ENCODE data around the gene OR5A2. TPM values are rescaled to one million over a fixed set of nuclear protein-coding genes. Genes with fewer than 3 reads are reported as not detected.
"Not testable (repeated sequence)": the region's sequence is repeated elsewhere in the genome, so short reads cannot be mapped to it uniquely, and the experiment has no call there.

Gene OR5A2
- total RNA-seq, result not detected

DNA sequence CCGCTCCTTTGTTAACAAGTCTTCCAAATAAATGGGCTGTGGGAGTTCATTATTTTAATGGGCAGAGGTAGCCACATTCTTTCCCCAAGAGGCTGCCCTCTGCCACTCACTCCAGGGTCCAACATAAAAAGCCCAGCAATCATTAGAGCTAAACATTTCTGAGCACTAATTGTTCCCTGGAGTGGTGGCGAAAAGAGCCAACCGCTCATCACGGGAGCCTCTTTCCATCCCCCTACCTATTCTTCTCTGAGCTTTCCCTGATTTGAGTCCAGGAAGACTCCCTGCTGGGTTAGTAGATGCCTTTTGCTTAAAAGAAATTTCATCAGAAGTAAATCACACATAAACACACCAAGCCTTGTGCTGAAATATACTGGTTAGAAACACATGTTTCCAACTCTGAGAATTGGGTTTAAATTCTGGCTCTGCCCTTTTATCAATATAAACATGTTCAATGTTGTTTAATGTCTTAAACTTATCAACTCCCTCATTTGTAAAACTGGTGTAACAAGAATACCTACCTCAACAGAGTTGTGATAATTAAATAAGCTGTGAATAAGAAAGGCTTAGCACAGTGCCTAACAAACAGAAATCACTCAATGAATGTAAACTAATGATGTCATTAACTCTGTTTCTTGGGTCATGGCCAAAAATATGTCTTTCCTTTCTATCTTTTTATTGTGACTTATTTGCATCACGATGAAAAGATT lies at the start of gene OR5A2:
OR5A2 (minus strand) TSS at position 53 of the 707 bp plus-strand sequence. CDS start 3,460 bp downstream, outside the sequence.
- no peak for DNase-seq (ENCODE audit: low spot score)
- Mint-ChIP-seq H3K27me3 (peaks cover 16 to 17% of the 10 kb centered on the region in 2 donors), H3K4me3 (no peak within 1 kb of the TSS), H3K4me1 (ENCODE audit: low read depth in 2 of 2) (no peaks in the 10 kb centered on the region), H3K36me3 (no peaks in the 10 kb centered on the region), H3K9me3 (no peaks in the 10 kb centered on the region), H3K27ac (no peak within 1 kb of the TSS)
- ATAC-seq, result no peak

GRCh38 chr11:59475176-59475575 lies 49.0 kb upstream of the OR5A2 start:
- ATAC-seq (no peak), DNase-seq (ENCODE audit: low spot score) (no peak)
- no peak overlapping the region for H3K4me3 Mint-ChIP-seq
- H3K4me1 Mint-ChIP-seq (ENCODE audit: low read depth in 2 of 2), result peaks cover 0 to 3% of the 10 kb centered on the region in 2 donors
- H3K27me3 Mint-ChIP-seq, result peaks cover 16 to 33% of the 10 kb centered on the region in 2 donors
- no peaks in the 10 kb centered on the region for H3K9me3 Mint-ChIP-seq
- H3K36me3 Mint-ChIP-seq, result no peaks in the 10 kb centered on the region
- H3K27ac Mint-ChIP-seq, result no peak overlapping the region

DNA sequence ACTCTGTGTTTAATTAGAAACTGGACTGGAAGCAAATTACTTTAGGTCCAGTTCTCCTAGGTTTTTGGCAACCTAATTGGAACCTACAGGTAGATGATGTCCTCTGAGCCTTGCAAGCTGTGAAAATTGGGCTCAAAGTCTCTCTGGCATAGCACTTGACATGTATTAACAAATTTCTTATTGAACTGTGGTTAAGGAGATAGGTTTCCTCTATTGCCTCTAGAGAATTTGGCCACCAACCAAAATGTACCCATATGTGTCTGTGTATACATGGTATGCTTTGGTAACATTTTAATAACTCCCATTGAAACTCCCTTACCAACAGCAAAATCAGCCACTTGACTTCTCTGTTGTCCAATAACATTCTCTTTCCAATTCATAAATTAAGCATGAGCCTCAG lies 46.8 kb upstream of the OR5A2 start, which contains the start of gene OR4D10:
OR4D10 (plus strand) TSS at position 301 of the 400 bp plus-strand sequence. CDS start 4,115 bp downstream, outside the sequence.
- Mint-ChIP-seq H3K9me3 (no peaks in the 10 kb centered on the region), H3K4me1 (ENCODE audit: low read depth in 2 of 2) (peaks cover 0 to 3% of the 10 kb centered on the region in 2 donors), H3K27ac (no peak within 1 kb of the TSS), H3K4me3 (no peak within 1 kb of the TSS), H3K27me3 (peaks cover 13 to 31% of the 10 kb centered on the region in 2 donors), H3K36me3 (no peaks in the 10 kb centered on the region)
- no peak for DNase-seq (ENCODE audit: low spot score)
- ATAC-seq, result no peak

DNA sequence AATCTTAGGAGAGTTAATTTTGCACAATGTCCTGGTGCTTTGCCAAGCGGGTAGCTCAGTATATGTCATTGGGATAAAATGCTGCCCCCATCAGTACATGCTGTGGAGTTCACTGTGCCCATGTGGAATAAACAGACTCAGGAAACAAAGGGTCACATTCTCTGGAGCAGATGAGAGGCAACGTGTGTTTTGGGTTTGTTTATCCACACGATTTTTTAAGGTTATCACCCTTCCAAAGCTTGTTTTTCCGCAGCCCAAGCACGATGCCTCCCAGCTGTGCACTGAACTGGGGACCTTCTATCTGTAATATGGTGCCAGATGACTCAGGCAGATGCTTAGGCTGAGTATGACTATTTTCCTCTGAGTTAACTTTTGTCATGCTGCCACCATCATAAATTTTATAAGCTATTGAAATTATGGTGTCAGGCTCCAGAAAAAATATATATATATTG lies 37.0 kb upstream of the OR5A2 start:
- ATAC-seq, result peak in 1 of 2 donors; percentile 53
- Mint-ChIP-seq H3K36me3 (no peaks in the 10 kb centered on the region), H3K27me3 (peaks cover 13 to 40% of the 10 kb centered on the region in 2 donors), H3K27ac (no peak overlapping the region), H3K9me3 (no peaks in the 10 kb centered on the region), H3K4me3 (no peak overlapping the region), H3K4me1 (ENCODE audit: low read depth in 2 of 2) (no peaks in the 10 kb centered on the region)
- DNase-seq (ENCODE audit: low spot score), result no peak

DNA sequence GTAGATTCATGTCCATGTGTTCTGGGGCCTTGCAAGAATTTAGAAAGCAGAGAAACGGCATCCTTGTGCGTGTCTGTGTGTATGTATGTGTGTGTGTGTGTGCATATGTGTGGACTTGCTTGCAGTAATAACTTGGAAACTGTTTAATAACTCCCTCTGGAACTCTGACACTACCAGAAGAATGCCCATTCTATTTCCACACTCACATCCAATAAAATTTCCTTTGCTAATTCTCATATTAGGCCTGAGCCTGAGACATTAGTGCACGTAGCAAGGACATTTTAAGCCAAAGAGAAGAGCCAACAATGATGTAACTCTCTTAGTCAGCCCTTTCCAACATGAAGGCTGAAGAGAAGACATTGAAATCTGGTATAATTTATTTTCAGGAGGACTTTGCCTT lies 33.7 kb upstream of the OR5A2 start:
- H3K36me3 Mint-ChIP-seq, result no peaks in the 10 kb centered on the region
- ATAC-seq, result no peak
- H3K9me3 Mint-ChIP-seq, result no peaks in the 10 kb centered on the region
- no peaks in the 10 kb centered on the region for H3K4me1 Mint-ChIP-seq (ENCODE audit: low read depth in 2 of 2)
- H3K27ac Mint-ChIP-seq, result no peak overlapping the region
- no peak for DNase-seq (ENCODE audit: low spot score)
- H3K4me3 Mint-ChIP-seq, result no peak overlapping the region
- H3K27me3 Mint-ChIP-seq, result peaks cover 14 to 31% of the 10 kb centered on the region in 2 donors

GRCh38 chr11:59456661-59457060 lies 30.4 kb upstream of the OR5A2 start, which contains the start of gene OR4D6:
OR4D6 (plus strand) TSS chr11:59456961; CDS start chr11:59456961, 0 bp downstream.
- Mint-ChIP-seq H3K27me3 (peaks cover 11 to 15% of the 10 kb centered on the region in 2 donors), H3K36me3 (no peaks in the 10 kb centered on the region), H3K4me1 (ENCODE audit: low read depth in 2 of 2) (no peaks in the 10 kb centered on the region), H3K9me3 (no peaks in the 10 kb centered on the region), H3K27ac (no peak within 1 kb of the TSS), H3K4me3 (no peak within 1 kb of the TSS)
- DNase-seq (ENCODE audit: low spot score) (no peak), ATAC-seq (no peak)

DNA sequence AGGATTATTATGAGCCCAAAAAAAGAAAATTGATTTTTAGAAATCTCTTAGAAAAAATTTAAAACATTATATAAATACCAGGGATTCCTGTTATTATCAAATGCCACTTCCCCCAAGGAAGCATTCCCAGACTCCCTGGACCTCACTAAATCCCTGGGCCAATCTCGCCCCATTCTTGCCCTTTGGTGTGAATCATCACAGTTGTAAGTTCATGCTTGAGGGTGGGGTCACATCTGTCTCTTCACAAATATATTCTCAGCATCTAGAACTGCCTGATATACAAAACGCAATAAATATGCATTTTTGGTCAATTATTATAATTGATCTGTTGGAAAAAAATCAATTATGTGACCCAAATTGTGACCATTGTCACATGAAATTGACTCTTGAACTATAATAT lies 22.3 kb upstream of the OR5A2 start:
- Mint-ChIP-seq H3K27me3 (peaks cover 18 to 26% of the 10 kb centered on the region in 2 donors), H3K4me1 (ENCODE audit: low read depth in 2 of 2) (no peaks in the 10 kb centered on the region), H3K4me3 (no peak overlapping the region), H3K36me3 (no peaks in the 10 kb centered on the region), H3K9me3 (no peaks in the 10 kb centered on the region), H3K27ac (no peak overlapping the region)
- DNase-seq (ENCODE audit: low spot score) (no peak), ATAC-seq (no peak)

GRCh38 chr11:59445624-59446023 lies 19.4 kb upstream of the OR5A2 start:
- H3K9me3 Mint-ChIP-seq; H3K27ac Mint-ChIP-seq; DNase-seq (ENCODE audit: low spot score); H3K4me3 Mint-ChIP-seq; H3K4me1 Mint-ChIP-seq (ENCODE audit: low read depth in 2 of 2); ATAC-seq; H3K36me3 Mint-ChIP-seq: not testable (repeated sequence)
- H3K27me3 Mint-ChIP-seq, result peaks cover 20 to 37% of the 10 kb centered on the region in 2 donors

- Mint-ChIP-seq H3K4me1 (ENCODE audit: low read depth in 2 of 2) (no peaks in the 10 kb centered on the region), H3K4me3 (no peak overlapping the region), H3K27me3 (peaks cover 5 to 28% of the 10 kb centered on the region in 2 donors), H3K27ac (no peak overlapping the region), H3K36me3 (no peaks in the 10 kb centered on the region), H3K9me3 (no peaks in the 10 kb centered on the region)
- ATAC-seq, result no peak
- no peak for DNase-seq (ENCODE audit: low spot score)
Observed at GRCh38 chr11:59437770-59438169, 11.6 kb upstream of the OR5A2 start.

DNA sequence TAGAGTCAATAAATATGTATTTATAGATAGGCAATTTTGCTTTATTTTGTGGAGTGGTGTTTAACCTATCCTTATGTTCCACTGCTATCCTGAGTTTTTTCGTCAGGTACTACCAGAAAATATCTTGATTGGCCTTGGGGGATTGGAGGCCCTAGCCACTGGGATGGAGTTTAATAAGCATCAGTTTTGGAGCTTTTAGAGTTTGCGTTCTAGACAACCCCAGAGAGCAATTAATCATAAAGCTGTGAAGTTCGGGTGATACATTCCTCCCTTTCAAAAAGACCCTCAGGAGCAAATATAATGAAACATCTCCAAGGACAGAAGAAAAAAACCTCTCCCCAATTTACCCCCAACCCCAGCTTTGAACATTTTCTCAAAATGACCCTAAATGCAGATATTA lies 10.0 kb upstream of the OR5A2 start, which contains the start of gene OR5A1:
OR5A1 (plus strand) TSS at position 301 of the 400 bp plus-strand sequence. CDS start 6,700 bp downstream, outside the sequence.
- Mint-ChIP-seq H3K36me3 (no peaks in the 10 kb centered on the region), H3K4me1 (ENCODE audit: low read depth in 2 of 2) (no peaks in the 10 kb centered on the region), H3K27ac (no peak within 1 kb of the TSS), H3K4me3 (no peak within 1 kb of the TSS), H3K27me3 (peaks cover 5 to 20% of the 10 kb centered on the region in 2 donors), H3K9me3 (no peaks in the 10 kb centered on the region)
- ATAC-seq, result no peak
- DNase-seq (ENCODE audit: low spot score), result no peak

DNA sequence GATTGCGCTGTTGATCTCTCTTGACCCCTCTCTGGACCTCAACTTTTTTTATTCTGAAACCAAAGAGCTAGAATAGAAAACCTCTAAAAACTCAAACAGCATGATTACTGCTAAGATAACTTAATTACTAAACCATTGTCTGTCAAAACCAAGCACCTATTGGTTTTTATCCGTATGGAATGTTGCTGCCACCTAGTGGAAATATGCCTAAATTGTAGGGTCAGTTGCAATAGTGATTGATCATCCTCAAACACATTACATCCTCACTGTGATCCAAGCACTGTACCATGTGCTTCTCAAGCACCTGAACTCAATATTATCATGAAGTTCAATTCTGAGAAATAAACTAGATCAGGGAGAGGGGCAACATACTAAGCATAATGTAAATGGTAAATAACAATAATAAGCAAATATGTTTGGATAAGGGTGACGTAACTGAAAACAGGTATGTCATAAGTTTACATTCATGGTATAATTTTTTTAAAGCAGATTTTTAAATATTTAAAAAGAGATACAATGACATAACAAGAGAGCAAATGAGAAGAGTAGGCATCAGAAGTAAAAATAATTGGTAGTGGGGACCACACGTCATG lies 3.8 kb upstream of the OR5A2 start:
- Mint-ChIP-seq H3K27ac (no peak overlapping the region), H3K4me3 (no peak overlapping the region), H3K9me3 (no peaks in the 10 kb centered on the region), H3K27me3 (peaks cover 10 to 11% of the 10 kb centered on the region in 2 donors), H3K36me3 (no peaks in the 10 kb centered on the region), H3K4me1 (ENCODE audit: low read depth in 2 of 2) (no peaks in the 10 kb centered on the region)
- no peak for DNase-seq (ENCODE audit: low spot score)
- no peak for ATAC-seq

GRCh38 chr11:59427068-59427382 lies 812 bp upstream of the OR5A2 start:
- Mint-ChIP-seq H3K27me3 (peaks cover 17 to 18% of the 10 kb centered on the region in 2 donors), H3K36me3 (no peaks in the 10 kb centered on the region), H3K4me3 (no peak overlapping the region), H3K9me3 (no peaks in the 10 kb centered on the region), H3K27ac (no peak overlapping the region), H3K4me1 (ENCODE audit: low read depth in 2 of 2) (no peaks in the 10 kb centered on the region)
- no peak for DNase-seq (ENCODE audit: low spot score)
- no peak for ATAC-seq

GRCh38 chr11:59425131-59425530 lies 1.1 kb downstream of the OR5A2 start:
- no peaks in the 10 kb centered on the region for H3K36me3 Mint-ChIP-seq
- no peaks in the 10 kb centered on the region for H3K9me3 Mint-ChIP-seq
- H3K27me3 Mint-ChIP-seq, result peaks cover 14 to 16% of the 10 kb centered on the region in 2 donors
- no peaks in the 10 kb centered on the region for H3K4me1 Mint-ChIP-seq (ENCODE audit: low read depth in 2 of 2)
- no peak for DNase-seq (ENCODE audit: low spot score)
- H3K4me3 Mint-ChIP-seq, result no peak overlapping the region
- ATAC-seq, result no peak
- H3K27ac Mint-ChIP-seq, result no peak overlapping the region

DNA sequence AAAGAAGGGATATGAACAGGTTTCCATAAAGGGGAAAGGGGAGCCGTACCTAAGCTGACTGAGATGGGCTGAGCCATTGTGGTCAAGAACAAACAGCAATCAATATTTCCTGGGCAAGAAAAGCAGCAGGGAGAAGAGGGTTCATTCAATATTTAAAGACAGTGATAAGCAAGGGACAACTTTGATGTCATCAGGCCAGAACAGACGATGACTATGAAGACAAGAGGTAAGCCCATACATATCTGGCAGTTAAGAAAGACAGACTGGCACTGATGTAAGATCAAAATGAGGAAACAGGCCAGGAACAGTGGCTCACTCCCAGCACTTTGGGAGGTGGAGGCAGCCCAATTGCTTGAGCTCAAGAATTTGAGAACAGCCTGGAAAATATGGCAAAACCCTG lies 2.4 kb downstream of the OR5A2 start:
- Mint-ChIP-seq H3K4me1 (ENCODE audit: low read depth in 2 of 2) (no peaks in the 10 kb centered on the region), H3K27me3 (peaks cover 15 to 18% of the 10 kb centered on the region in 2 donors), H3K36me3 (no peaks in the 10 kb centered on the region), H3K9me3 (no peaks in the 10 kb centered on the region), H3K4me3 (no peak overlapping the region), H3K27ac (no peak overlapping the region)
- DNase-seq (ENCODE audit: low spot score), result no peak
- ATAC-seq, result no peak
